Measurements from ENCODE around the gene CENPX.

DNA sequence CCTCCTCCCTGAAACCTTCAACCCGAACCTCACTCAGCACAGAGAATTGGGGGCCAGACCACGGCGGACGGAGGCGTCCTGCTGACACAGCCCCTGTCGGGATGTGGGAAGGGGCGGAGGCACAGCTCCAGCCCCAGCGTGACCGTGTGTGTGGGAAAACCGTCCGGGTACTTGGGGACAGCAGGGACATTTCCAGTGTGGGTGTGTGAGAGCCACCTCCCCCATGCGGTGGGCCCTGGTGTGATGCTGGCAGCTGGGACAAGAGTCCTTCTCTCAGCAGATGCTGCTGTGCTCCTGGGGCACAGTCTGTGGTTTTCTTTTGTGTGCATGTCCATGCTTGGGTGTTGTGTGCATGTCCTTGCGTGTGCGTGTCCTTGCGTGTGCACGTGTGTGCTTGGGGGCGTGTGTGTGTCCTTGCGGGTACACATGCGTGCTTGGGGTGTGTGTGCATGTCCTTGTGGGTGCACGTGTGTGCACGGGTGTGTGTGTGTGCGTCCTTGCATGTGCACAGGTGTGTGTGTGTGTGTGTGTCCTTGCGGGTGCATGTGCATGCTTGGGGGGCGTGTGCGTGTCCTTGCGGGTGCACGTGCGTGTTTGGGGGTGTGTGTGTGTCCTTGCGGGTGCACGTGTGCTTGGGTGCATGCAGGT, 16.9 kb downstream of the CENPX start:
- TF ChIP-seq ARNT (IDR thresholded peaks at IDR 0.05) (no peak), TARDBP (IDR thresholded peaks at IDR 0.05) (no peak), FOXA1 (IDR thresholded peaks at IDR 0.05) (no peak), CTBP1 (IDR thresholded peaks at IDR 0.05; ENCODE audit: borderline replicate concordance) (no peak), ELF4 (IDR thresholded peaks at IDR 0.05) (no peak), FOXK2 (IDR thresholded peaks at IDR 0.05) (no peak), L3MBTL2 (conservative IDR thresholded peaks at IDR 0.05) (no peak), SUZ12 (IDR thresholded peaks at IDR 0.05) (no peak), FOXM1 (IDR thresholded peaks at IDR 0.05; ENCODE audit: borderline replicate concordance) (no peak), ZNF384 (IDR thresholded peaks at IDR 0.05) (no peak), HDGF (IDR thresholded peaks at IDR 0.05; ENCODE audit: borderline replicate concordance) (no peak), BHLHE40 (IDR thresholded peaks at IDR 0.05; ENCODE audit: borderline replicate concordance) (no peak)
- TF ChIP-seq, protein P1, sequence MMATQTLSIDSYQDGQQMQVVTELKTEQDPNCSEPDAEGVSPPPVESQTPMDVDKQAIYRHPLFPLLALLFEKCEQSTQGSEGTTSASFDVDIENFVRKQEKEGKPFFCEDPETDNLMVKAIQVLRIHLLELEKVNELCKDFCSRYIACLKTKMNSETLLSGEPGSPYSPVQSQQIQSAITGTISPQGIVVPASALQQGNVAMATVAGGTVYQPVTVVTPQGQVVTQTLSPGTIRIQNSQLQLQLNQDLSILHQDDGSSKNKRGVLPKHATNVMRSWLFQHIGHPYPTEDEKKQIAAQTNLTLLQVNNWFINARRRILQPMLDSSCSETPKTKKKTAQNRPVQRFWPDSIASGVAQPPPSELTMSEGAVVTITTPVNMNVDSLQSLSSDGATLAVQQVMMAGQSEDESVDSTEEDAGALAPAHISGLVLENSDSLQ (IDR thresholded peaks at IDR 0.05), result no peak
